Stromal cell of bone marrow (primary cell): ENCODE measurements around the gene WDR37.

Experiments
- DNase-seq: peaks from one replicate; pipeline ENCODE4 v3.0.0-alpha.2; 2012; ENCODE audit warnings: low read depth

Gene WDR37

GRCh38 chr10:1128649-1129048, 72.5 kb downstream of the WDR37 start:
- DNase-seq: no peak

- DNase-seq: no peak
These were observed 74.0 kb downstream of the WDR37 start for GRCh38 chr10:1130226-1130625.

DNA sequence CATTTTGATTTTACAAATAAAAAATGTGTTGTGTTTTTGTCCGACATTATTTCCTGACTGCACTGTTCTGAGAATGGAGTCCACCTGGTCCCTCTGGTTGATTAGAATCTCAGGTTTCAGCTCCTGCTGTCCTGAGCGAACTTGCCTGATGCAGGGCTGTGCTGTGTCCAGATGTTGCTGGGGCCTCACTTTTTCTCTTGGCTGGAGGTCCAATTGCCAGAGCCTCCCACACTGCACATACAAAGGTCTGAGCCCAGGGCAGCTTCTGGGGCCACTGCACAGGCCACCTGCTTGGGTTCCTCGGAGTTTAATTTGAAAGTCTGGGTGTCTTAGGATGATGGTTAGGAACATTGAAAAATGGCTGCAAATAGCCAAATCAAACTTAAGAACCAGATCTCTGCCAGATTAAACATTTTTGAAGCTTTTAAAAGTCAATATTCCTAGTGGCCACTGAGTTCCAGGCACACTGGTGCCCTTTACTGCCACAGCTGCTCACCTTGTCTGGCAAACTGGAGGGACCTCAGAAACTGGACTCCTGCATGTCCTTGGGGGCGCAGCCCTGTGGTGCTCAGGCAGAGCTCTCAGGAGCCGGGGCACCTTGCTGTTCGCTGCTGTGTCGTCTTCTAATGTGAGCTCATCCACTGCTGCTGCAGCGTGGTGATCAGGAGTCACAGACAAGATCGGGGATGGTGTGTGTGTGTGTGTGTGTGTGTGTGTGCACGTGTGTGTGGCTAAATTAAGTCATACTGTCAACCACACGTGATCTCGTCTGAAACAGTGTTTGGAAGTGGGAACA, 75.0 kb downstream of the WDR37 start:
- DNase-seq: no peak

GRCh38 chr10:1132584-1132983, 76.4 kb downstream of the WDR37 start:
- DNase-seq: no peak

DNA sequence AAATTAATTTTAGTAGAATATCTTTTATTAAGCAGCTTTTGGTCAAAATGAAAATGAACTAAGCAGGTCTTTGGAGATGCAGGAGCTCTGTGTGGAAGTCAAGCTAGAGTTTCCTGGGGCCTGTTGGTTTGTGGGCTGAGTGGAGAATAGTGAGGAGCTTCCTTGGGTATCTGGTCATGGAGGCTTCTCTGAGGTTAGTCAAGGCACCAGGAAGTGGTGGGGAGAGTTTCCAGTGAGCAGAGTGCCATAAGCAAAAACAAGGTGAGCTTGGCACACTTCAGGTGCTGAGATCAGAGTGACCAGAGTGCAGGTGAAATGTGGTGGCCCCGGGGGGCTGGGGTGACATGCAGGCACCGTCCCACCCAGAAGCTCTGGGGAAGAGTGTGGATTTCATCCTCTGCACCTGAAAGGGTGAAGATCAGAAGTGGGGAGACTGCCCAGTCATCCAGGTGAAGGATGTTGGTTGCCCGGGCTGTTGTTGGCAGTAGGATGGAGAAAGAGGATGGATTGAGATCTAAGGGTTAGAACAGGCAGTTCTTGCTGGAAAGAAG, 77.4 kb downstream of the WDR37 start:
- no peak for DNase-seq

DNA sequence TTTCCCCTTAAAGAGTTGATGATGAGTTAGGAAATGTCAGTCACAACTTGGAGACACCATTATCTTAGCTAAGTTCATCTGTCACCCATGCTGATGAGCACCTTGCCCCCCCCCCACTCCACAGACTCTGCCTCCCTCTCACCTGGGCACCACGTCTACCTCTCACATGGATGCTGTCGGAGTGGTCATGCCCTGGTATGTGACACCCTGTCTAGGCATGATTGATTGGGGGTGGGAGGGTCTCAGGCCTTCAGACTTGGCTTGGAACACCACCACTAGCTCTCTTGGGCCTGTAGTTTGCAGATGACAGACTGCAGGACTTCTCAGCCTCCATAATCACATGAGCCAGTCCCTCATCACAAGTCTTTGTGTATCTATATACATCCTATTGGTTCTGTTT, 78.0 kb downstream of the WDR37 start:
- DNase-seq: no peak

DNA sequence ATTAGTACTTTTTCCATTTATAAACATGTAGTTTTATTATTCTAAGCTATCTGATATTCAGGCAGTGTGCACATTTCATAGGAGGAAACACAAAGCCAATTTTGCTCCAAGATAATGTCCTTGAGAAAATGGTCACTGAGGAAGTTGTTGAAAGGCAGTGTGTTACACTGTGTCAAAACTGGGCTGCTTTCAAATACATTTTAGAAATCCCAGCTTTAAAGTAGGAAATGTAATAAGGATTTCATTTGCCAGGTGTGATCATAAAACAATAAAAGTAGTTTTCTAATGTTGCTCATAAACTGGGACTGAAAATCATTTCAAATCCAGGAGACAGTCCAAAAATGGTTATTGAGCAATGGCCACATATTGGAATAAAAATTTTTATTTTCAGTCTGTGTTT, 80.1 kb downstream of the WDR37 start:
- DNase-seq: no peak

DNA sequence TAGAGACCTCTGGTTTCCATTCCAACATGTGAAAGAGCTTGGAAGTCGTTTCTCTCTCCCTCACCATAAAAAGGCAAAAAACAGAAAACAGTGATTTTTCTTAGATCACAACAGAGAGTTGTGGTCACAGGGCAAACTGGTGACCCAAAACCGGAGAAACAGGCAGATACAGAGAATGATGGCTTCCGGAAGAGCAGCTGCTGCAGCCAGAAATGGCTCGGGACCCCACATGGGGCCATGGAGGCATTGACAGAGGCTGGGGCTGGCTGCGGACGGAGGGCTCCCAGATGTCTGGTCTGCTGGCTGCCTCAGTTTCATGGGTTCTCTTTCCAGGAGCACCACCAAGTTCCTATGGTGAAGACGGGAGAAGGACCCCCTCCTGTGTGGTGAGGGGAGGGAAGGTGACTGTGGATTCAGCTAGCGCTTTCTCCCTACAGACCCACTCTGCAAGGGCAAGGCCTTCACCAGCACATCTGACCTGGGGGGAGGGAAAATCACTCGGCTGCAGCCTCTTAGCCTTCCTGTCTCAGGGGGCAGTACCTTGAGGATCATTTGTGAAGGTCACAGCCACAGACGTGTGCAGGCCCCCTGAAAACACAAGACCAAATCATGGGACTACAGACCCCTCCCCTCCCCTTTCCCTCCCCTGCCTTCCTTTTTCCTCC, 81.4 kb downstream of the WDR37 start:
- DNase-seq: no peak

GRCh38 chr10:1138529-1138928, 82.3 kb downstream of the WDR37 start:
- DNase-seq: no peak

DNA sequence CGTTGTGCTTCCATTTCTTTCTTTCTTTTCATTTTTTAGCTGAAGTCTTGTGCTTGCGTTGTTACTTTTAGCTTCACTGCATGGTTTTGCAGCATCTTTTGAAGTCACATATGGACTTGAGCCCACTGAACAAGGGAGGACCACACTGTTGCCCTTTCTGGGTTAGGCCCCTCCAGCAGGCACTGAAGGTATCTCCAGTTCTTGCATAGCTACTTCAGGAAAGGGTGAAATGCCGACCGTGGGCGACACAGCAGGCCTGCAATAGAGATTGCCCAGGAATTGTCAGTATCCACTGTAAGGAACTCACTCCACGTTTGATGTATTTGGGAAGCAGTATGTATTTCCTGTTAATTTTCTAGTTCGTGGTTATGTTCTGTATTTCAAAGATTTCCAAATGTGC, 85.1 kb downstream of the WDR37 start:
- no peak for DNase-seq

- DNase-seq: no peak
These were observed 85.5 kb downstream of the WDR37 start for GRCh38 chr10:1141701-1142100.

DNA sequence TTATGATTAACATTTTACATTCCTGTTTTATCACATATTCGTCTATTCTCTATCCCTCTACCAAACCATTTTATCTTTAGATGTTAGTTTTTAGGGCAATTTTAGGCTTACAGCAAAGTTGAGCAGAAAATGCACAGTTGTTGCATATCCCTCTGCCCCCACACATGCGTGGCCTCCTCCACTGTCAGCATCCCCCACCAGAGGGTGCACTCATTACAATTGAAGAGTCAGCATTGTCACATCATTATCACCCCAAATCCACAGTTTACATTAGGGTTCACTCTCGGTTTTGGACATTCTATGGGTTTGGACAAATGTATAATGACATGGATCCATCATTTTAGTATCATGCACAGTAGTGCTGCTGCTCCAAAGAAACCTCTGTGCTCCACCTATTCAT, 86.4 kb downstream of the WDR37 start:
- no peak for DNase-seq

DNA sequence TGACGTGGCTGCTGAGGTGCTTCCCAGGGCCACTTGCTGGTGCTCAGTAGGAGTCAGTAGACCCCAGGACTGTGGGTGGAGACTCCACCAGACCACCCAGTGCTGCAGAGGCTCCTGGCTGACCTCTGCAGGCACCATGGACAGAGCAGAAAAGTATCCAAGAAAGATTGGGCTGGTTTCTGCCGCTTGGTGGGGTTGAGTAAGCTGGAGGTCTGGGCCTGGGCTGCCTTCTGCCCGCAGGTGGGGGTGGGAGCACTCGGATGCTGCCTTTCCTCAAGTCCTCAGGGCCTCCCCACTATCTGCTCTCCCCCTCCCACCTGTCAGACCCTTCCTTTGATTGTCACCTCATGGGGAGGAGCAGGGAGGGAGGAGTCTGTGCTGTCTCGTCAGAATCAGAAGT, 91.6 kb downstream of the WDR37 start:
- DNase-seq: no peak

GRCh38 chr10:1148855-1149605, 92.8 kb downstream of the WDR37 start:
- no peak for DNase-seq

DNA sequence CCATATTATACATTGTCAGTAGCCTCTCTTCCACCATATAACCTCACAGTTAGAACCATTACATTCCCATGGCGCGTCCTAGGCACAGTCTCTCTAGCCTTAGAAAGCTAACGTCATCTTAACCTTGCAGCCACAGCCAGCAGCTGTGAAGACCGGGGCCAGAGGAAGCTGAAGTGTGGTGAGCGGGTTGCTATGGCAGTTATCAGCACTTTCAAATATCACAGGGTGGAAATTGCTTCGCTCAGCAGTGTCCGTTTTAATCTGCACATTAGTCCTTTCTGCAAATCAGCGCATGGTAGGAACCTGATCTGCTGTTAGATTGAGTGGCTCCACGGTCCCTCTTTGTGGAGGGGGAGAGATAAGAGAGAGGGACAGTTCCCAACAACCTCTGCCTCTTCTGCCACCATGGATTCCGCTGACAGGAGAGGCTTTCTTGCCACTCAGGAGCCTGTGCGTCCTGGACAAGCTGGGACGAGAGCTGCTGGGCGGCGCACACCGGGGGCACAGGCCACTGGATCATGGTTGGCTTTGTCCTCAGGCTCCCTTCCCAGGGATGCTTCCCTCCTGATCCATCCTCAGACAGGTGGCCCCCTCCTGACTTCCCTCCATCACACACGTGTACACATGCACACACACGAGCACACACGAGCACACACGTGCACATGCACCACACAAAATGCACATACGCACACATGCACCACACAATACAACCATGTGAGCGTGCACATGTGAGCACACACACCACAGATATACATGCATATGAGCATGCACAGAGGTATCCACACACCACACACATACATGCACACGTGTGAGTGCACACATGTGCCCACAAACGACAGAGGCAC, 93.8 kb downstream of the WDR37 start:
- DNase-seq: no peak

DNA sequence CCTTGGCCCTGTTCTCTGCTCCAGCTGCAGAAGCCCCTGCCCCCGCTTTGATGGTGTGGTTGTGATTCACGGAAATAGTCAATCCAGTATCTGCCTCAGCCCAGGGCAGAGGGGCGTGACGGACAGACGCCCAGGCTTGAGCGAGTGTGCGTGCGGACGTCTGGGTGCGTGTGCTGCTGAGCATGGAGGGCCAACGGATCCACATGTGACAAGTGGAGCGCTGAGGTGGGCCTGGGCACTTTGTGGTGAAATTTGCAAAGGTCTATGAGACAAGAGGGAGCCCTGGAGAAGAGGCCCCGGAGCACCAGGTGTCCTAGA, 94.4 kb downstream of the WDR37 start:
- no peak for DNase-seq

GRCh38 chr10:1151076-1152033, 95.2 kb downstream of the WDR37 start:
- DNase-seq: peak; percentile 4

DNA sequence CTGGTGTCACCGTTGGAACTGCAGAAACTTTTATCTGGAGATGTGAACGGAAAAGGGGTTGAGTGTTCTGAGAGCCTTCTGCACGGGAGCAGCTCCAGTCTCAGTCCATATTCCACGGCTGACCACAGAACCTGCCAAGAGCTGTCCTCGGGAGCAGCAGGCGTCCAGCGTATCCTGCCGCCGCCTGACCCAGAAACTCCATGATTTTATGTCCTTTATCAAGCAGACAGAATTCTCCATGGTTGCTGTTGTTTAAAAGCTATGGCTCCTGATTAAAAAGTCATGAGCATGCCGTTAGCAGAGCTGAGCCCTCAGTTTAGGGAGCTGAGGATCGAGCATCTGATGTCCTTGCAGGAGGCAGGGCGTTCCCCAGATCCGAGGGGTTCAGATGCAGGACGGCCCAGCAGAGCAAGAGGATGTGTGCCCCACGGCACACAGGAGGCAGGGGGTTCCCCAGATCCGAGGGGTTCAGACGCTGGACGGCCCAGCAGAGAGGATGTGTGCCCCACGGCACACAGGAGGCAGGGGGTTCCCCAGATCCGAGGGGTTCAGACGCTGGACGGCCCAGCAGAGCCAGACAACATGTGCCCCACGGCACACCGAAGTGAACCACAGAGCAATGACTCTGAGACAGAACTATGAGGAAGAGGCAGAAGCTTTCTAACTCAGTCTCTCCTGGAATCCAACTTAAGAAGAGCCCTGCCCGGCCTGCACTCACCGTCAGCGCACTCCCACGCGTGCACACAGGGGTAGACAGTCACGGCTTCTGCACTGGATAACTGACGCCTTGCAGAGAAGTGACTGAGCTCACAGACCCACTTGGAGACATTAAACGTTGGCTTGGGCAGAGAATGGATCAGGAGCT, 96.4 kb downstream of the WDR37 start:
- no peak for DNase-seq

DNA sequence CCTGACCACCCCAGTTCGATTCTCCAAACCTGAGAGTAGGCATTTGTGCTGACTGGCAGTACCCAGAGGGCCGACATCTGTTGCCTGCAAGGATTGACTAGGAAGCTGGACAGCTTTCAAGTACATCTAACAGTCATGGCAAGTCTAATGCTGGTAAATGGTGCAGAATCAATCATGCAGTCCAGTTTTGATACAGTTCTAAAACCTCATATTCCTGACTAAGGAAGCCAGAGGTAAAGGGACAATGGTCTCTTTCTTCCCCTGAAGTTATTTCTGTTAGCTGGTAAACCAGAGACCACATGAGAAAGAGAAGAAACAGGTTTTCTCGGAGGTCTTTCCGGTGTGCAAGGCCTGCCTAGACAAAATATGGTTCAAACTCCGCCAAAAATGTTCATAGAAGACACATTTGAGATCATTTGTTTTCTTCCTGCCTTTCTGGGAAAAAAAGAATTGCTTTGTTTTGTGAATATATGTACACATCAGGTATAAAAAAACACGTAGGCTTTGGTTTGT, 97.1 kb downstream of the WDR37 start:
- DNase-seq: no peak
